Renal pelvis (tissue), 4 donors: ENCODE results near the gene PRADC1. TPM values are rescaled to one million over a fixed set of nuclear protein-coding genes. Genes with fewer than 3 reads are reported as not detected.

Experiments
- DNase-seq: peaks from one replicate; pipeline ENCODE4 v3.0.0-alpha.2; 2013
- polyA plus RNA-seq, 3 donors: library from polyadenylated mRNA; unstranded; fragments of 120-200 nt; gene quantifications; one replicate each; pipeline ENCODE4 v1.2.1, GENCODE V29; 2013; ENCODE audit not compliant: insufficient read length in 3 of 3

Gene PRADC1
- polyA plus RNA-seq, 3 donors: 13.3 to 17.0 (median 14.8) TPM

- no peak for DNase-seq
Observed at GRCh38 chr2:73262108-73262651, 29.1 kb upstream of the PRADC1 start.

- peak; percentile 23 for DNase-seq
Observed at GRCh38 chr2:73260338-73260984, 27.4 kb upstream of the PRADC1 start.

GRCh38 chr2:73259704-73260337, 26.8 kb upstream of the PRADC1 start:
- DNase-seq: no peak

- no peak for DNase-seq
Observed at GRCh38 chr2:73259276-73259675, 26.2 kb upstream of the PRADC1 start.

GRCh38 chr2:73258913-73259215, 25.8 kb upstream of the PRADC1 start:
- DNase-seq: no peak

- DNase-seq: no peak
Observed at GRCh38 chr2:73258186-73258912, 25.3 kb upstream of the PRADC1 start.

GRCh38 chr2:73257425-73258125, 24.5 kb upstream of the PRADC1 start:
- DNase-seq: no peak

GRCh38 chr2:73257021-73257420, 24.0 kb upstream of the PRADC1 start:
- no peak for DNase-seq

- no peak for DNase-seq
Observed at GRCh38 chr2:73256618-73256922, 23.5 kb upstream of the PRADC1 start.

- no peak for DNase-seq
Observed at GRCh38 chr2:73255907-73256617, 23.0 kb upstream of the PRADC1 start.

- DNase-seq: no peak
Observed at GRCh38 chr2:73255007-73255644, 22.1 kb upstream of the PRADC1 start.

GRCh38 chr2:73254343-73255006, 21.4 kb upstream of the PRADC1 start:
- no peak for DNase-seq

- no peak for DNase-seq
Observed at GRCh38 chr2:73253901-73254300, 20.9 kb upstream of the PRADC1 start.

- no peak for DNase-seq
Observed at GRCh38 chr2:73253400-73253799, 20.4 kb upstream of the PRADC1 start.

- no peak for DNase-seq
Observed at GRCh38 chr2:73252238-73253027, 19.4 kb upstream of the PRADC1 start.

- DNase-seq: no peak
Observed at GRCh38 chr2:73250872-73251846, 18.1 kb upstream of the PRADC1 start.

GRCh38 chr2:73249636-73250035, 16.6 kb upstream of the PRADC1 start:
- DNase-seq: no peak

- no peak for DNase-seq
Observed at GRCh38 chr2:73246850-73247249, 13.8 kb upstream of the PRADC1 start.

- DNase-seq: no peak
Observed at GRCh38 chr2:73244580-73244979, 11.5 kb upstream of the PRADC1 start.
